ENCODE data around the gene GADD45G.

GADD45G gene

GRCh38 chr9:89591274-89592212 lies 13.3 kb upstream of the GADD45G start:
- TF ChIP-seq EGR1 (IDR thresholded peaks at IDR 0.05) (no peak), TCF12 (IDR thresholded peaks at IDR 0.05; ENCODE audit: low read depth) (no peak), FOXM1 (IDR thresholded peaks at IDR 0.05; ENCODE audit: borderline replicate concordance, low read depth) (no peak)

DNA sequence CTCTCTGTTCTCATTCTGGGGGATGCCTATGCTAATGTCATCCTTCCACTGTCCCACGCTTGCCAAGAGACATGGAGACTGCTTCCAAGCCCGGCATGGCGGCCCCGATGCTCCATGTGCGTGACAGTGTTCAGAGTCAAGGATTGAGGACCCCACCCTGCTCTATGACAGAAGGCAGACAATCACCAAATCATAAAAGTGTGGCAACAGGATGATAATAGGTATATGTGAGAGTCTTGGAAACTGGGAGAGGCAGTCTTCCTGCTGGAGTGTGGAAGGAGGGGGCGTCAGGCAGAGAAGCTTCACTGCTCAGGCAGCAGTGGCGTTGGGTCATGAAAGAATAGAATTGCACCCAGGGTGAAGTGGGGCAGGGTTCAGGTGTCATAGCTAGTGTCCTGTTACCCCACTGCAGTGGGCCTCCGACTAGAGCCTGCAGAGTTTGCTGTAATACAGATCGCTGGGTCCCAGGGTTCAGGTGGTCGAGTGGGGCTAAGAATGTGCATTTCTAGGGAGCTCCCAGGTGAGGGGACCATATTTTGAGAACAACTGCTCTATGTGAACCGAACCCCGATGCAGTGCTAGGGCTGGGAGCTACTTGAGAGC lies 12.5 kb upstream of the GADD45G start:
- TF ChIP-seq, protein P1, sequence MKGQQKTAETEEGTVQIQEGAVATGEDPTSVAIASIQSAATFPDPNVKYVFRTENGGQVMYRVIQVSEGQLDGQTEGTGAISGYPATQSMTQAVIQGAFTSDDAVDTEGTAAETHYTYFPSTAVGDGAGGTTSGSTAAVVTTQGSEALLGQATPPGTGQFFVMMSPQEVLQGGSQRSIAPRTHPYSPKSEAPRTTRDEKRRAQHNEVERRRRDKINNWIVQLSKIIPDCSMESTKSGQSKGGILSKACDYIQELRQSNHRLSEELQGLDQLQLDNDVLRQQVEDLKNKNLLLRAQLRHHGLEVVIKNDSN (IDR thresholded peaks at IDR 0.05), result no peak
- TF ChIP-seq REST (IDR thresholded peaks at IDR 0.05; ENCODE audit: low read depth) (no peak), TEAD4 (IDR thresholded peaks at IDR 0.05) (no peak), RAD21 (IDR thresholded peaks at IDR 0.05; ENCODE audit: low read depth) (no peak), EP300 (IDR thresholded peaks at IDR 0.05; ENCODE audit: borderline replicate concordance) (no peak), CREB1 (IDR thresholded peaks at IDR 0.05; ENCODE audit: low read depth) (no peak)

DNA sequence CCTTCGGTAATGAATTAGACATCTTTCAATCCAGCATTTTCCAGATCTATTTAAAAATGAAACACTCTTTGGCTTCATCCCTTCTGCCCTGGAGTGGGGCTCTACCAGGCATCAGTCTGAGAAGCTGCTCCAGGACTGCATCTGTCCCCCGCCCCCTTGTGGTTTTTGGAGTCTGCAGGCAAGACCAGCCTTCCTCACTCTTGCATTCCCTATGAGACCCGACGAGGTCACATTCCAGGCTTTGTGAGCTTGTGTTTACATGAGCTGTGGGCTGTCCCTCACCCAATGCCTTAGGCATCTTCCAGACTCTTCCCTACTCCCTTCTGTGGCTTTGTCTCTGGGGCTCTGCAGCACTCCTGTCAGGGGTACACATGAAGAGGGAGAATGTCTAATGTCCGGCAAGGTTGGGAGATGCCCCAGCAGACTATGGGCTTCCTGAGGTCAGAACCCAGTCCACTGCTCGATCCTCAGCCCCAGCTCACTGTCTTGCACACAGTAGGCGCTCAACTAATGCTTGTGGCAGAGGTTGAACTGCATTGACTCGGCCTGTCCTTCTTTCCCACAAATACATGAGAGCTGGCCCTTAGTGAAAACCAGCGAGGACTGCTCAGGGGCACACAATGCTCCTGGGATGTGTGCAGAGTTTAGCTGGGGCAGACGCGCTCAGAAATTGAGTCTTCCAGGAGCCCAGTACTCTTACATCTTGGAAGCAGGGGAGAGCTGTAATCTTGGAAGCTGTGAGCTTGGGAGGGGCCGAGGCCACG lies 11.7 kb upstream of the GADD45G start:
- no peak for TF ChIP-seq EP300 (IDR thresholded peaks at IDR 0.05; ENCODE audit: borderline replicate concordance)
- 0 out of 2 replicates have a peak, but pooled peaks have one; percentile 24 for TF ChIP-seq TEAD4 (IDR thresholded peaks at IDR 0.05)

DNA sequence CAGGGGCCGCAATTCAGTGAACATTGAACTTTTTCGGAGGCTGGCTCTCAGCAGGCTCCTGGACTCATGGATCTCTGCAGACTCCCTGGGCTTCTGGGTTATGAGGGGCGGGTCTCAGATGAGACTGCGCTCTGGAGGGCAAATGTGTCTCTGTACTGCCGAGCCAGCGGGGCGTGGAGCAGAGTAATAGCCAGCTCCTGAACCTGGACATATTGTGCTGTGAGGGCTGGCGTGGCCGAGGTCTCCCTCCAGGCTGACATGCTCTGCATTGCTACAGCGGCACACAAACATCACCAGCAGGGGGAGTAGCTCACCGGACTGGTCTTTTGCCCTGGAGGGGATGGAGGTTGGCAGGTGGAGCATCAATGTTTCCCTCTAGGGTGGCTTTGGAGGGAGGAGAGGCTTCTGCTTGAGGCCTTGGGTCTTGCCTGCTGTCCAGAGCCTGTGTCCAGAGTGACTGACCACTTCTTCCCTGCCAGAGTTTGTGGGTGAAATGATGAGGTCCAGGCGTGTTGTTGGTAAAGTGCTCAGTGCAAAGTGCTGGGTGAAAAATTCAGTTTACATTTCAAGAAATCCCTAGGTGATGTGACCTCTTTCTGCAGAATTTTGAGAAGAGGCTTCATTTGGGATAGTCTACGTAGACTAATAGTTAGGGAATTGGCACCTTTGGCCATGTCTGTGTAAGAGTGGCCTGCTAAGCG lies 10.9 kb upstream of the GADD45G start:
- TF ChIP-seq CREB1 (IDR thresholded peaks at IDR 0.05; ENCODE audit: low read depth) (no peak), YY1 (IDR thresholded peaks at IDR 0.05; ENCODE audit: low read depth) (no peak), RAD21 (IDR thresholded peaks at IDR 0.05; ENCODE audit: low read depth) (peak; percentile 60), TEAD4 (IDR thresholded peaks at IDR 0.05) (peak; percentile 7; the same call in 1 of the 2 replicates), MAX (IDR thresholded peaks at IDR 0.05) (peak; percentile 27; the same call in 1 of the 2 replicates)

- TF ChIP-seq EGR1 (IDR thresholded peaks at IDR 0.05), result no peak
- TF ChIP-seq FOXM1 (IDR thresholded peaks at IDR 0.05; ENCODE audit: borderline replicate concordance, low read depth), result no peak
- no peak for TF ChIP-seq MAX (IDR thresholded peaks at IDR 0.05)
- no peak for TF ChIP-seq CREB1 (IDR thresholded peaks at IDR 0.05; ENCODE audit: low read depth)
- TF ChIP-seq EP300 (IDR thresholded peaks at IDR 0.05; ENCODE audit: borderline replicate concordance), result no peak
- no peak for TF ChIP-seq CEBPB (IDR thresholded peaks at IDR 0.05)
- TF ChIP-seq NFIC (IDR thresholded peaks at IDR 0.05), result no peak
- no peak for TF ChIP-seq REST (IDR thresholded peaks at IDR 0.05; ENCODE audit: low read depth)
- TF ChIP-seq YY1 (IDR thresholded peaks at IDR 0.05; ENCODE audit: low read depth), result no peak
These were observed 9.8 kb upstream of the GADD45G start for GRCh38 chr9:89594811-89595550.

DNA sequence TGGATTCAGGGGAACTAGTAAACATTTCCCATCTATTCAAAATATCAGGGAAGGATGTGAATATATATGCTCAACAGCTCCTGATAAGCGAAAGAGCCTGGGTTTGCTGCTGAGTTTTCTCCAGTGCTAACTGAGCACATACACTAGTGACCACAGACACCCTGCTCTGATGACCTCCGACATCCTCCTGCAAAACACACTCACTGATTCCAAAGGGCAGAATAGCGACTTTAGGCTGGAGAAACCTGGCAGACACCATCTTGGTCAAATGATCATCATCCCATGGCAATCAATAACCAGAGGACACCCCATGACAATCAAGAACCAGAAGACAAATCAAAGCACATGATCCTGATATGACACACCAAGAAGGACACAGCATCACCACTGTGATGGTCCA lies 9.2 kb upstream of the GADD45G start:
- TF ChIP-seq NFIC (IDR thresholded peaks at IDR 0.05) (no peak), TEAD4 (IDR thresholded peaks at IDR 0.05) (no peak), REST (IDR thresholded peaks at IDR 0.05; ENCODE audit: low read depth) (no peak), FOXM1 (IDR thresholded peaks at IDR 0.05; ENCODE audit: borderline replicate concordance, low read depth) (no peak), EP300 (IDR thresholded peaks at IDR 0.05; ENCODE audit: borderline replicate concordance) (no peak), RAD21 (IDR thresholded peaks at IDR 0.05; ENCODE audit: low read depth) (no peak), TAF1 (IDR thresholded peaks at IDR 0.05; ENCODE audit: low read depth) (no peak)
- TF ChIP-seq, protein P1 (IDR thresholded peaks at IDR 0.05), result no peak

Data from Ishikawa (cell line).